ENCODE results near the gene NAA40.

The NAA40 gene

GRCh38 chr11:64006398-64006797 is 67.6 kb downstream of the NAA40 start:
- in situ Hi-C loops (cut with HindIII; ENCODE audit: low sequenced_read_pairs), result loop anchor here (5.0 to 10.0 kb wide), 3 partner anchors 52 to 128 kb away; no protein-coding TSS in a partner anchor
